GM18868 (cell line): ENCODE data around the gene NEB.
"Not testable (repeated sequence)": the region's sequence is repeated elsewhere in the genome, so short reads cannot be mapped to it uniquely, and the experiment has no call there.

Source experiments
- ATAC-seq: cut with Tn5 transposase; IDR thresholded peaks from one replicate; pipeline ENCODE4 v1.9.1; 2021; ENCODE audit warnings: mild to moderate bottlenecking, moderate library complexity; ENCODE audit not compliant: unreplicated experiment

Gene NEB

DNA sequence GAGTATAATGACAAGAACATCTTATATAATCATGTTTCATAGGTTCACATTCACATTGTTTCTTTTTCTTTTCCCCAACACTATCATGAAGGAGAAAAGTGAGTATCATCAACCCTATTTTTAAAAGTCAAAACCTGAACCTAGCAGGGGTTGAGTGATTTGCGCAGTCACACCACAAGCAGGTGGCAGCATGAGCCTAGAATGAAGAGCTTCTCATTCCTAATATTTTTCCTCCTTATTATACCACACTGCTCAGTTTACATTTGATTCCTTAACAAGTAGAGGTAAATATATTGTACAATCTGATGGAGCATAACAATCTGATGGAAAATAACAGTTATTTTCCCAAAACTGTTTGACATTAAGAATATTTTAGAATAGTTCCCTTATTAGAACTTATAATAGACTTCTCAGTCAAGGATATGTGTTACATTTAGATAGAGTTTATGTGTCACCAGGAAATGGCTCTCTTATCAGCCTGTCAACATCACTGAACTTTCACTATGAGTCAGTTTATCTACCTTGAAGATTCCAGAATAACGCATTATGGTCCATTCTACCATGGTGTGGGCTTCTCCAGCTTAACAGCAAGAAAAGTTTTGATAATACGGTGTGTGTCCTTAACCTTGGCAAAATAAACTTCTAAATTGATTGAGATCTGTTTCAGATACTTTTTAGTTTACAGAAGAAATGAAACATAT lies 119.5 kb downstream of the NEB start:
- ATAC-seq: peak; percentile 82

DNA sequence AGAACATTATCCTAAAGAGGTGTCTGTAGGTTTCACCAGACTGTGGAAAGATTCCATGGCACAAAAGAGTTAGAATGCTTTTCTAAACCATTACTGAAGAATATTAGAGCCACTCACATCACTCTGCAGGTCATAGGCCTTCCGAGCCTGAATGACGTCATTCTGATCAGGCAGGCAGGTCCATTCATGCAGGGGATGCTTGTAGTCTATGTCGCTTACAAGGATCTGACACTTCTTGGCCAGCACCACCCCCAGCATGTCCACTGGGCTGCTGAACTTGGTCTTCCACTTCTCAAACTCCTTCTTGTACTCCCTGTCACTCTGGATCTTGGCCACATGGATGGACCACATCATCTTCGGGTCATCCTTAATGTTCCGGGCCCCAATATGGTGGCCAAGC lies 120.1 kb downstream of the NEB start:
- ATAC-seq: no peak

- ATAC-seq: no peak
These were observed 122.9 kb downstream of the NEB start for GRCh38 chr2:151611351-151611750.

DNA sequence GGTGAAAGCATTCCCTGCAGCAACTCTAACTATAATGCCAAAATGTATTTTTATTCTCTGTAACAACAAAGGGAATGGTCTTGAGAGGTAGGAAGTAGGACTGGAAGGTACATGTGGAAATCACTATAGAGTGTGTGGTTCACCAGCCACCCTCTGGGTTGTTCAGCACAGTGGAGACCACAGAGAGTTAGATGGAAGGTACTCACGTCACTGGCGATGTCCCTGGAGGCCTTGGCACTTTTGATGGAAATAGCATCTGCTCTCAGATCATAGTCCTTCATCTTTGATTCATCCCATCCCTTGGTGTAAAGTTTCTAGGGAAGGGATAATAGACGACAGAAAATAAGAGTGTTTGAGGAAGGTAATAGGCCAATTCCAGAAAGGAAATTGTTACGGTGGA lies 124.0 kb downstream of the NEB start:
- no peak for ATAC-seq

DNA sequence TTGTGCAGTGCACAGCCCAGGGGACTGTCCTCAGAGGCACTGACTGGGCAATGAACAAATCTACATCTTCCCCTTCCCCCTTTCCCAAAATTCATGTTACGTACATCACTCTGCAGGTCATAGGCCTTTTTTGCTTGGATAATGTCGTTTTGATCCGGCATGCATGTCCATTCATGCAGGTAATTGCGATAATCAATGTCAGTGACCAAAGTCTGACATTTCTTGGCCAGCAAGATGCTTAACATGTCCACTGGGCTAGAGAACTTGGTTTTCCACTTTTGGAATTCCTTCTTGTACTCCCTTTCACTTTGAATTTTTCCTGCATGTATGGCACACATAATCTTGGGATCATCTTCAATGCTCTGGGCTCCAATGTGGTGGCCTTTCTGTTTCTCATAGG lies 124.6 kb downstream of the NEB start:
- ATAC-seq: no peak

DNA sequence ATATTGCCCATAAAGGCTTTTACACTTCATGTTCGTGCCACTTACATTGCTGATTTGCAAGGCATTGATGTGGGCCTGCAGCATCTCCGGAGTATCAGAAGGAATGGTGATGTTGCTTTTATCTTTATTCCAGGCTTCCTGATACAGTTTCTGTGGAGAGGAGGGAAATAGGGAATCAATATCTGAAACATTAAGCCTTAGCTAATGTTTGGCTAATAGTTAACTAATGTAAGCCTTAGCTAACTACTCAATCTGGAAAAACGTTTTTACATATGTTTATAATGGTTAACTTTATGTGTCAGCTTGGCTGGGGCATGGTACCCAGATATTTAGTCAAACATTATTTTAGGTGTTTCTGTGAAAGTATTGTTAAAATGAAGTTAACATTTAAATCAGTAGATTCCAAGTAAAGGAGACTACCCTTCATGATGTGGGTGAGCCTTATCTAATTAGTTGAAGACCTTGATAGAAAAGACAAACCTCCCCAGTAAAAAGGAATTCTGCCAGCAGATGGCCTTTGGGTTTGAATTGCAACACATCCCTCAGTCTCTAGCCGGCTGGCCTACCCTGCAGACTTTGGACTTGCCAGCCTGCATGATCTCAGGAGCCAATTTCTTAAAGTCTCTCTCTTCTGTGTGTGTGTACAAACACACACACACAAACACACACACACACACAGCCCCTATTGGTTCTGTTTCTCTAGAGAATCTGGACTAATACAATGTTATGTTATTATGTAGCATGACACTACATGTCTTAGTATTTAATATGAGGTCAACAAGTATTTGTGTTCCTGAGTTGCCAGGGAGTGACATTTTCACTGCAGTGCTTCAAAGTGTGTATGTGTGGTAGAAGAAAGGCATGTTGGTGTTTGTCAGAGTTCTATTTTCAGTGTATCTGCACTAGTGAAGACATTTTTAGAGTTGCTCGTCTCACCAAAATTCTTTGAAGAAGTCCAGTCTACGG lies 126.5 kb downstream of the NEB start:
- not testable (repeated sequence) for ATAC-seq

DNA sequence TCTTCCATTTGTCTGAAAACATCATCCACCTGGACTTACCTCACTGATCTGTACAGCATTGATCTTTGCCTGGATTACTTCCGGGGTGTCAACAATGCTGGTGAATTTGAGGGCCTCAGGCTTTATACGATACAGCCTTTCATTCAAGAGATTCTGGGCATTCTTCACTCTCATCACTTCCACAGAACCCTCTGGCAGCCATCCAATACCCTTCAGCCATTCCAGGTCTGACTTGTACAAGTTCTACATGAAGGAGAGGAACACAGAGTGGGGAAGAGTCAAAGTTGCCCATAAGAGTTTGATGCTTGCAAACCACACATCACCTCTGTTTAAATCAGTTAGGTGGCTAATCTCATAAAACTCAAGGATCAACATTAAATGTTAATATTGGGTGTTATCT lies 130.7 kb downstream of the NEB start:
- not testable (repeated sequence) for ATAC-seq

- ATAC-seq: not testable (repeated sequence)
These were observed 131.9 kb downstream of the NEB start for GRCh38 chr2:151602402-151602801.

DNA sequence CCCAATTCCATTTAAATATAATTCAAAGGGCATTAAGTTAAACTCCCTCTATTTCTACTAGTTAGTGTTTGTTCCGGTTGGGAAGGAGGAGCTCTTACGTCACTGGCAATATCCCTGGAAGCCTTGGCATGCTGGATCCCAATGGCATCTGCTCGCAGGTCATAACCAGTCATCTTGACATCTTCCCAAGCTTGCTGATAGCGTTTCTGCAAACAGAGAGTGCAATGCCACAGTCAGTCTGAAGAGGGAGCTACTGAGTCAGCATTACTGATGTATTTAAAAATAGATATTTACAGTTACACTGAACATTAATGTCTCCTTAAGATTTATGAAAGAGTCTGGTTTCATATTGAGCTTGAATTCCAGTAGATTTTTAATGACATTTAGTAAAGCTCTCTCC lies 132.5 kb downstream of the NEB start:
- peak; percentile 67 for ATAC-seq

DNA sequence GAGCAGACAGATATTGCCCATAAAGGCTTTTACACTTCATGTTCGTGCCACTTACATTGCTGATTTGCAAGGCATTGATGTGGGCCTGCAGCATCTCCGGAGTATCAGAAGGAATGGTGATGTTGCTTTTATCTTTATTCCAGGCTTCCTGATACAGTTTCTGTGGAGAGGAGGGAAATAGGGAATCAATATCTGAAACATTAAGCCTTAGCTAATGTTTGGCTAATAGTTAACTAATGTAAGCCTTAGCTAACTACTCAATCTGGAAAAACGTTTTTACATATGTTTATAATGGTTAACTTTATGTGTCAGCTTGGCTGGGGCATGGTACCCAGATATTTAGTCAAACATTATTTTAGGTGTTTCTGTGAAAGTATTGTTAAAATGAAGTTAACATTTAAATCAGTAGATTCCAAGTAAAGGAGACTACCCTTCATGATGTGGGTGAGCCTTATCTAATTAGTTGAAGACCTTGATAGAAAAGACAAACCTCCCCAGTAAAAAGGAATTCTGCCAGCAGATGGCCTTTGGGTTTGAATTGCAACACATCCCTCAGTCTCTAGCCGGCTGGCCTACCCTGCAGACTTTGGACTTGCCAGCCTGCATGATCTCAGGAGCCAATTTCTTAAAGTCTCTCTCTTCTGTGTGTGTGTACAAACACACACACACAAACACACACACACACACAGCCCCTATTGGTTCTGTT lies 137.2 kb downstream of the NEB start:
- not testable (repeated sequence) for ATAC-seq

DNA sequence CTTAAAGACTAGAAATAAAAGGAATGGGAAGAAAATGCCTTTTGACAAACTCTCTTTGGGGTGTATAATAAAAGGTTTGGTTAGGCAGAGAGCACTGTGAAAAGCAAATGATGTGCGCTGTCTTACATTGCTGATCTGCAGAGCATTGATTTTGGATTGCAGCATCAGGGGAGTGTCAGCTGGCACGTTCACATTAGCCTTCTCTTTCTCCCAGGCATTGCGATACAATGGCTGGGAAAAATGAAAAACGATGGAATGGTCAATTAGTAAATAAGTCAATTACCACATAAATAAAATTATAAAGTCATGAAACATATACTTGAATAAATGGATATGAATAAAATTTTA lies 142.4 kb downstream of the NEB start:
- ATAC-seq: not testable (repeated sequence)

DNA sequence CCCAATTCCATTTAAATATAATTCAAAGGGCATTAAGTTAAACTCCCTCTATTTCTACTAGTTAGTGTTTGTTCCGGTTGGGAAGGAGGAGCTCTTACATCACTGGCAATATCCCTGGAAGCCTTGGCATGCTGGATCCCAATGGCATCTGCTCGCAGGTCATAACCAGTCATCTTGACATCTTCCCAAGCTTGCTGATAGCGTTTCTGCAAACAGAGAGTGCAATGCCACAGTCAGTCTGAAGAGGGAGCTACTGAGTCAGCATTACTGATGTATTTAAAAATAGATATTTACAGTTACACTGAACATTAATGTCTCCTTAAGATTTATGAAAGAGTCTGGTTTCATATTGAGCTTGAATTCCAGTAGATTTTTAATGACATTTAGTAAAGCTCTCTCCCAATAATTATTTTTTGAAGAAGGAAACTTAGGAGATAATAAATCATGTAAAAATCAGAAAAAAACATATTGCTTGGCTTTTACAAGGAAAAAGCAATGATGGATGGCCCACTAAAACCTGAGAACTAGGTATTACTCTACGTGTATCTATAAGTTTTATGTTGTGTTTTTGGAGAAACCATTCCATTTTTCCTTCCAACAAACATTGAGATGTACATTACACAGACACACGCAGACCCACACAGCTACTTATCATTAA lies 142.9 kb downstream of the NEB start:
- peak; percentile 53 for ATAC-seq

- ATAC-seq: not testable (repeated sequence)
These were observed 153.0 kb downstream of the NEB start for GRCh38 chr2:151581300-151581699.

- peak; percentile 64 for ATAC-seq
These were observed 153.6 kb downstream of the NEB start for GRCh38 chr2:151580697-151581096.

GRCh38 chr2:151577116-151577515 lies 157.2 kb downstream of the NEB start:
- ATAC-seq: no peak

- no peak for ATAC-seq
These were observed 158.2 kb downstream of the NEB start for GRCh38 chr2:151576080-151576479.

DNA sequence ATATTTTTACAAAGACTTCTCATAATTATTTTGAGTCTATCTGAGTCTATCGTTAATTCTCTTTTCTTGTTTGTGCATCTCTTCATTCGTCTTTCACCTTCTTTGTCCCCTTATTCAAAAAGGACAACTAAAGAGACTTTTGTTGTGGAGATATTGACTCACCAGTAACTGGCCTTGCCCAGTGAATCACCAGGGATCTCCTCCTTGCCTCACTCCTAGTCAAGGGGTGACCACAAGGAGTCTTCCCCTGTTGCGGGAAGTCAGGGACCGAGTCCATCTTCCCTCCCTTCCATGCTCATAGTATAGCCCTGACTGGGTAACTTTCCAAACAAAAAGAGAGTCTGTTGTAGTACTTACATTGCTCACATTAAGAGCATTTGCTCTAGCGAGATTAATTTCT lies 158.9 kb downstream of the NEB start:
- ATAC-seq: no peak

- no peak for ATAC-seq
These were observed 164.1 kb downstream of the NEB start for GRCh38 chr2:151570191-151570590.

DNA sequence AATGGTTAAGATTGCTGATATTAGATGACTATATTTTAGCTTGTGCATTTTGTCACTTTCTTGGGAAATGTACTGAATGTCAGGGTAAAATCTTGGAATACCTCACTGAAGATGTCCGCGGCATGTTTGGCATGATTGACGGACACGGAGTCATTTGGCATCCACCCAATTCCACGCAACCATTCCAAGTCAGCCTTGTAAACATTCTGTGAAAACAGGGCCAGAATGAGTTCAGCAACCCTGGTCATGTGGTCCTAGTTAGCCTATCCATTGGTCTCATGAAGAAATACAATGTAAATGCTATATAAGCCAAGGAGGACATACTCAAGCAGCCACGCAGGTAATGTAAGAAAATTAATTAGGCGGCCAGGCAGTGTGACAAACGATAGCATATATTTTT lies 165.1 kb downstream of the NEB start:
- no peak for ATAC-seq

DNA sequence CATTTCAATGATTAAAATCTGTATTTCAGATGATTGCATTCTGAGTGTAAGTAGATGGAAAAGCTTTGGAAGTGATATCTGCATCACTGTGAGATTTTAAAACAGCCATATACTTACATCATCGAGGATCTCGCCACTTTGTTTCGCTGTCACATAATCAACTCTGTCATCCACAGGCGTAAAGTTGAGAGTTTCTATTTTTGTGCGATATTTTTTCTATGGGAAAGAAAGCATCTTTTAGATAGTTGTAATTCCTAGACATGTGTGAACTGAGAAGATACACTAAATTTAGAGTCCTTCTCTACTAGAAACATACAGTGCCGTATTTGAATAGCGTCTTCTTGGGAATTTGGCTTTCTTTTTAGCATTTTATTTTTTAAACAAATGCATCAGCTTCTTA lies 165.8 kb downstream of the NEB start:
- ATAC-seq: no peak

DNA sequence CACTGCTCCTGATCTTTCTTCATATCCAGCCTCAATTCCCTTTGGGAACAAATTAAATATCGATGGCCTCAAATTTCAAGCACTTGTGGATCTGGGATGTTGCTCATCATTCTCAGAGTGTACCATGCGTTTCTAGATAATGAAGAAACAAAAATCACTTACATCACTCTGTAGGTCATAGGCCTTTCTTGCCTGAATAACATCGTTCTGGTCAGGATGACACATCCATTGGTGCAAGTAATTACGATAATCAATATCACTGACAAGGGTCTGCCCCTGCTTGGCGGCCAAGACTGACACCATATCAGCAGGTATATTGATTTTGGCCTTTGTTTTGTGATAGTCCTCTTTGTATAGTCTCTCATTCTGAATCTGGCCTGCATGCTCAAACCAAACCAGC lies 167.3 kb downstream of the NEB start:
- no peak for ATAC-seq
